GM12878 (cell line): ENCODE measurements around the gene MAGI2. TPM values are rescaled to one million over a fixed set of nuclear protein-coding genes. Genes with fewer than 3 reads are reported as not detected.

Source experiments
- ATAC-seq: fragments of 200-7000 bp; cut with Tn5 transposase; 3 replicates; pipeline ENCODE4 v1.9.1; 2020; ENCODE audit warnings: mild to moderate bottlenecking, moderate library complexity
- BruUV-seq: library from RNA; stranded (reverse); fragments of 400-500 nt; replicated peaks from 2 replicates; lab custom pipeline; 2021; lab: Mats Ljungman, UMichigan
- CTCF ChIA-PET: fragments of 300-600 bp; sonication (Branson Sonifier 250); formaldehyde crosslinking; extraction: SDS; loops from one replicate; lab custom pipeline; 2021; ENCODE audit warnings: inconsistent platforms; lab: Yijun Ruan, JAX
- POLR2A ChIA-PET: fragments of 350-600 bp; formaldehyde crosslinking; extraction: SDS; loops from one replicate; lab custom pipeline; 2021; ENCODE audit warnings: inconsistent platforms; lab: Charles Lee
- RAD21 ChIA-PET: fragments of 300-600 bp; sonication (Branson Sonifier 250); formaldehyde crosslinking; loops from one replicate; lab custom pipeline; 2023; ENCODE audit warnings: antibody characterized with exemption; ENCODE audit not compliant: unreplicated experiment; lab: Charles Lee
- SMC1A ChIA-PET: fragments of 300-600 bp; sonication (Branson Sonifier 250); formaldehyde crosslinking; loops from one replicate; lab custom pipeline; 2023; ENCODE audit not compliant: unreplicated experiment, uncharacterized antibody; lab: Charles Lee
- DNase-seq: peaks from one replicate; pipeline ENCODE4 v3.0.0-alpha.2; 2011; ENCODE audit warnings: low read depth, low spot score
- FAIRE-seq: peaks from 3 replicates; lab custom pipeline; 2011; peaks lifted over from hg19 to GRCh38; lab: Jason Lieb, UNC
- H2AFZ ChIP-seq: 2 replicates; pipeline ENCODE4 v1.6.0; 2011; ENCODE audit warnings: low read depth, low read length, control low read depth; ENCODE audit not compliant: control insufficient read depth
- H3K27ac ChIP-seq: 2 replicates; pipeline ENCODE4 v1.5.1; 2011; ENCODE audit warnings: control low read depth; ENCODE audit not compliant: control insufficient read depth, insufficient read depth
- H3K27me3 ChIP-seq, 2 experiments: replicated peaks in 1 of 2; 2 replicates each; pipeline versions ENCODE4 v1.6.0 to v1.6.1; 2011; ENCODE audit warnings: low read length in 1 of 2; ENCODE audit not compliant: control insufficient read depth in 2 of 2, insufficient read depth in 2 of 2
- H3K36me3 ChIP-seq, 2 experiments: 2 replicates each; pipeline ENCODE4 v1.5.1; 2011; ENCODE audit warnings: low read length in 1 of 2; ENCODE audit not compliant: control insufficient read depth in 2 of 2, insufficient read depth in 2 of 2
- H3K4me1 ChIP-seq: 2 replicates; pipeline ENCODE4 v1.6.1; 2011; ENCODE audit warnings: mild to moderate bottlenecking, low read length, moderate library complexity, mixed read lengths; ENCODE audit not compliant: control insufficient read depth, insufficient read depth
- H3K4me2 ChIP-seq: 2 replicates; pipeline ENCODE4 v1.6.0; 2011; ENCODE audit warnings: control low read depth; ENCODE audit not compliant: control insufficient read depth, insufficient read depth
- H3K4me3 ChIP-seq: fragments of 200-600 bp; sonication (generic); 2 replicates; pipeline ENCODE4 v1.5.1; 2016
- H3K79me2 ChIP-seq: 2 replicates; pipeline ENCODE4 v1.6.0; 2011; ENCODE audit warnings: low read length; ENCODE audit not compliant: control insufficient read depth, insufficient read depth
- H3K9ac ChIP-seq: 2 replicates; pipeline ENCODE4 v1.8.0; 2011; ENCODE audit warnings: low read length, control low read depth, mixed read lengths; ENCODE audit not compliant: control insufficient read depth, insufficient read depth
- H3K9me3 ChIP-seq: replicated peaks from 3 replicates; pipeline ENCODE4 v1.5.1; 2011; ENCODE audit warnings: mild to moderate bottlenecking, low read length; ENCODE audit not compliant: control insufficient read depth, insufficient read depth
- H4K20me1 ChIP-seq: 2 replicates; pipeline ENCODE4 v1.6.0; 2011; ENCODE audit not compliant: control insufficient read depth, insufficient read depth
- HSF1 ChIP-seq: fragments of 150-350 bp; IDR thresholded peaks from 2 replicates; pipeline ENCODE4 v1.6.1; 2014; ENCODE audit warnings: mild to moderate bottlenecking, low read depth, low read length
- SIX5 ChIP-seq: IDR thresholded peaks from 2 replicates; pipeline ENCODE4 v1.6.1; 2011; ENCODE audit warnings: mild to moderate bottlenecking, low read depth, low read length, moderate library complexity; ENCODE audit not compliant: severe bottlenecking
- SPI1 ChIP-seq: IDR thresholded peaks from 2 replicates; pipeline ENCODE4 v1.6.1; 2011; ENCODE audit warnings: low read depth, mild to moderate bottlenecking, low read length, moderate library complexity, borderline replicate concordance; ENCODE audit not compliant: insufficient read depth
- ZNF217 ChIP-seq: fragments of 450-650 bp; IDR thresholded peaks from 2 replicates; pipeline ENCODE4 v1.6.1; 2017; ENCODE audit warnings: antibody characterized with exemption, mild to moderate bottlenecking
- WGBS: methylation state at CpG from one replicate; pipeline ENCODE4 v1.1.6; 2016; ENCODE audit warnings: low lambda C conversion rate; ENCODE audit not compliant: insufficient replicate concordance, insufficient coverage; ENCODE audit errors: missing lambda C conversion rate; 5-methylcytosine and 5-hydroxymethylcytosine counted together
- in situ Hi-C: fragments of 300-500 bp; cut with MboI; formaldehyde crosslinking; loops from 9 replicates; pipeline ENCODE4 v1.14.3; 2018; ENCODE audit warnings: mixed read lengths
- intact Hi-C: fragments of 100-400 bp; cut with micrococcal nuclease; formaldehyde crosslinking; loops from one replicate; pipeline ENCODE4 v1.14.2; 2022; ENCODE audit not compliant: unreplicated experiment
- polyA plus RNA-seq, 11 experiments: library from polyadenylated mRNA; depleted of rRNA in 4 of 11; unstranded in 6 of 11; stranded (reverse) in 5 of 11; fragments of >200 nt; fragmentation: Nextera tagmentation in 4 of 11; fragmentation: Illumina TruSeq in 1 of 11; extraction: Ambion mirVana in 4 of 11; extraction: Trizol in 1 of 11; gene quantifications; 1 replicate in 1 of 11; 2 replicates in 10 of 11; pipeline versions ENCODE4 v1.2.1 to v1.2.3, GENCODE V29; 2011 to 2016; ENCODE audit warnings: inconsistent platforms in 2 of 11, missing spikeins in 2 of 11, low read depth in 1 of 11
- total RNA-seq, 4 experiments: library from RNA; depleted of rRNA in 3 of 4; stranded (reverse); fragments of >200 nt in 3 of 4; fragmentation: Illumina TruSeq in 1 of 4; extraction: Trizol in 1 of 4; gene quantifications; 2 replicates each; pipeline versions ENCODE4 v1.2.1 to v1.2.3, GENCODE V29; 2013 to 2021
- TF ChIP-seq, protein P1 (sequence below): fragments of 450-650 bp; IDR thresholded peaks from 2 replicates; pipeline ENCODE4 v1.6.1; 2016; ENCODE audit warnings: mild to moderate bottlenecking, moderate library complexity, borderline replicate concordance

The MAGI2 gene
- total and polyA plus RNA-seq, 10 of the 15 experiments (the other 5 are each of a cell fraction or from before 2014, with no cell fraction given) = 0.01 to 0.31 (median 0.05) TPM; not detected in 2

GRCh38 chr7:79091661-79092060 lies 361.8 kb downstream of the MAGI2 start:
- 3% methylated on average over 2 of the region's 2 CpGs for WGBS
- Histone ChIP-seq H3K27me3 (no peaks in the 10 kb centered on the region), H3K27ac (no peak overlapping the region), H3K9me3 (no peaks in the 10 kb centered on the region), H3K79me2 (no peaks in the 10 kb centered on the region), H2AFZ (no peak overlapping the region), H3K4me3 (no peak overlapping the region), H4K20me1 (no peaks in the 10 kb centered on the region), H3K9ac (no peak overlapping the region), H3K36me3 (no peaks in the 10 kb centered on the region), H3K4me1 (no peaks in the 10 kb centered on the region), H3K4me2 (no peak overlapping the region)
- SMC1A ChIA-PET = interaction anchor here (0.5 kb wide), 1 partner anchor 377 kb away, joined by 3 read pairs; no protein-coding TSS in a partner anchor
- intact Hi-C loops (no loop called here), in situ Hi-C loops (no loop called here)
- no peak for FAIRE-seq
- BruUV-seq = no TSS peak
- no peak for TF ChIP-seq ZNF217
- no peak for TF ChIP-seq SPI1
- TF ChIP-seq, protein P1, sequence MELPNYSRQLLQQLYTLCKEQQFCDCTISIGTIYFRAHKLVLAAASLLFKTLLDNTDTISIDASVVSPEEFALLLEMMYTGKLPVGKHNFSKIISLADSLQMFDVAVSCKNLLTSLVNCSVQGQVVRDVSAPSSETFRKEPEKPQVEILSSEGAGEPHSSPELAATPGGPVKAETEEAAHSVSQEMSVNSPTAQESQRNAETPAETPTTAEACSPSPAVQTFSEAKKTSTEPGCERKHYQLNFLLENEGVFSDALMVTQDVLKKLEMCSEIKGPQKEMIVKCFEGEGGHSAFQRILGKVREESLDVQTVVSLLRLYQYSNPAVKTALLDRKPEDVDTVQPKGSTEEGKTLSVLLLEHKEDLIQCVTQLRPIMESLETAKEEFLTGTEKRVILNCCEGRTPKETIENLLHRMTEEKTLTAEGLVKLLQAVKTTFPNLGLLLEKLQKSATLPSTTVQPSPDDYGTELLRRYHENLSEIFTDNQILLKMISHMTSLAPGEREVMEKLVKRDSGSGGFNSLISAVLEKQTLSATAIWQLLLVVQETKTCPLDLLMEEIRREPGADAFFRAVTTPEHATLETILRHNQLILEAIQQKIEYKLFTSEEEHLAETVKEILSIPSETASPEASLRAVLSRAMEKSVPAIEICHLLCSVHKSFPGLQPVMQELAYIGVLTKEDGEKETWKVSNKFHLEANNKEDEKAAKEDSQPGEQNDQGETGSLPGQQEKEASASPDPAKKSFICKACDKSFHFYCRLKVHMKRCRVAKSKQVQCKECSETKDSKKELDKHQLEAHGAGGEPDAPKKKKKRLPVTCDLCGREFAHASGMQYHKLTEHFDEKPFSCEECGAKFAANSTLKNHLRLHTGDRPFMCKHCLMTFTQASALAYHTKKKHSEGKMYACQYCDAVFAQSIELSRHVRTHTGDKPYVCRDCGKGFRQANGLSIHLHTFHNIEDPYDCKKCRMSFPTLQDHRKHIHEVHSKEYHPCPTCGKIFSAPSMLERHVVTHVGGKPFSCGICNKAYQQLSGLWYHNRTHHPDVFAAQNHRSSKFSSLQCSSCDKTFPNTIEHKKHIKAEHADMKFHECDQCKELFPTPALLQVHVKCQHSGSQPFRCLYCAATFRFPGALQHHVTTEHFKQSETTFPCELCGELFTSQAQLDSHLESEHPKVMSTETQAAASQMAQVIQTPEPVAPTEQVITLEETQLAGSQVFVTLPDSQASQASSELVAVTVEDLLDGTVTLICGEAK = peak; percentile 41; the same call in 1 of the 2 replicates
- TF ChIP-seq HSF1 = no peak
- no peak for TF ChIP-seq SIX5
- POLR2A ChIA-PET = no interaction called here
- no peak for DNase-seq
- CTCF ChIA-PET = no interaction called here
- no peak for ATAC-seq
- RAD21 ChIA-PET = no interaction called here
